ENCODE results near the gene LIPG.

The LIPG gene

DNA sequence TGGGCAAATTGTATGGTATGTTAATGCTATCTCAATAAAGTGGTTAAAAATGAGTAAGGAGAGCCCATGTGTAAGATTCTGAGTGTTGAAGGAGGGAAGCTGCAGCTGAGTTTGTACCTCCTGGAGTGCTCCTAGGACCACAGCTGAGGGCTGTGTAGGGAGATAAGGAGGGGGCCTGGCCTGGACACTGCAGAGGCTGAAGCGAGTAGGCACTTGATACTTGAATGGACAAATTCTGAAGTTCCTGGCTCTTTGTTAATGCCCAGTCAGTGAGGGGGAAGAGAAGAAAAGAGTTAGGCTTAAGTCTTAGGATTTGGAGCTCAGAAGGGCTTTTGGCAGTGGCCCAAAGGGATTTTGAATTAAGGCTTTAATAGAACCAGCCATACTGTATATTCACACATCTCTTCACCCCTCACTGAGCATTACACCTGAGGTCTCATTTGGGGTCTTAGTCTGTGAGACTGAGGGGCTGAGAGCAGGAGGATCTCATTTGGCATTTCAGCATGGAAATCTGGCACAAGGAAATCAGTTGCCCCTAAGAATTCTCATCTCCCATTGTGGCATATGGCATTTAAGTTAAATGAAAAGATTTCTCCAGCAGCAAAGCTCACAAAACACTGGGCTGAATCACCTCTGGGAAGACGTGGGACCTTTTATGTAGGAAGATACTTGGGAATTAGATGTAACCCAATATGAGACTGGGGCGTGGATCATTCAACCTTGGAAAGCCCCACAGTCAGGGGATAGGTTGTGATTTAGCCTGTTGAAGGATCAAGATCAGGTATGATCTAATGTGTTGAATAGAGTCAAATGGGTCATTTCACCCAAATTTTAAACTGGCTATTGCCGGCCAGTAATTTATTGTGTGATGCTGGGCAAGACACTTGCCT is 46.8 kb downstream of the LIPG start:
- FAIRE-seq (no peak), DNase-seq (ENCODE audit: extremely low spot score, insufficient read length, low read depth) (no peak)

DNA sequence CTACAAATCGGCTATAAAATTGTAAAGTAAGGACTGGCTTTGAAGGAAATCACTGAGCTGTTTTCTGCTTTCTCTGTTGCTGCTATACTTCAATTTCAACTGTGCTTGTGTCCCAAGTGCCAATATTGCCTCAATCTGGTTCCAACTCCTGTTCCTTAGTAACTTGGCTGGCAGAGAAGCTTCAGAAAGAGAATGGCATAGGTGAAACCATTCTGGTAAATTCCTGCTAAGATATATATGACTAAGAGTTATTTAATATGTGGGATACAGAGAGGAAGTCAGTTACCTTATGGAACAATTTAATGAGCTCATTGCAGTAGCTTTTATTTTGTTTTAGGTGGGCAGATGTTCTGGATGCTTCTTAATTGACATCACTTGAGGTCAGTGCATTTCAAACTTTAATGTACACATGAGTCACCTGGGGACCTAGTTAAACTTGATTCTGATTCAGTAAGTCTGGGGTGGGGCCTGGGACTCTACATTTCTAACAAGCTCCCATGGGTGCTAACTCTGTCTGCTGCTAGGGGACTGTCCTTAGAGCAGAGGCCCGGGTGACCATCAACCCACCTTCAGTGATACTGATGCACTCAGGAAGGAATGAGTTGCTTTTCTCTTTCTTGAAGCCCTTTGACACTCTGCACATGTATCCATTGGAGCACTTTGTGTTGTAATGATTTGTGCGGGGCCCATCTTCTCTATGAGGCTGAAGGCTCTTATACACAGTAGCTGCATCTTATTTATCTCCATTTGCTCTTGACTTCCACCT is 47.6 kb downstream of the LIPG start:
- DNase-seq (ENCODE audit: extremely low spot score, insufficient read length, low read depth) (no peak), FAIRE-seq (no peak)

DNA sequence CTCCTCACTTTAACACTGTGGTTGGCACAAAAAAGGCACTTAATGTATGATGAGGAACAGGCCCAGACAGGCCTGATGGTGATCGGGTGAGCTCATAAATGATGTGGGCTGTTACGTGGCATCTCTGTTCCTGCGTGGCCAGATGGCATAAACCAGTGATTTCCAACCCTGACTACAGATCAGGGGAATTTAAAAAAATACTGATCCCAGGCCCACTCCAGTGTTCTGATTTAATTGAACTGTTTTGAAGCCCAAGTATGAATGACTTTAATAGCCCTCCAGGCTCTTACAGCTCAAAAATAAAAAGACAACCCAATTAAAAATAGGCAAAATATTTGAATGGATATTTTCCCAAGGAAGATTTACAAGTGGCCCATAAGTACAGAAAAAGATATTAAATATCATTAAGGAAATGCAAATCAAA is 48.2 kb downstream of the LIPG start:
- FAIRE-seq, result no peak
- DNase-seq (ENCODE audit: extremely low spot score, insufficient read length, low read depth), result no peak

DNA sequence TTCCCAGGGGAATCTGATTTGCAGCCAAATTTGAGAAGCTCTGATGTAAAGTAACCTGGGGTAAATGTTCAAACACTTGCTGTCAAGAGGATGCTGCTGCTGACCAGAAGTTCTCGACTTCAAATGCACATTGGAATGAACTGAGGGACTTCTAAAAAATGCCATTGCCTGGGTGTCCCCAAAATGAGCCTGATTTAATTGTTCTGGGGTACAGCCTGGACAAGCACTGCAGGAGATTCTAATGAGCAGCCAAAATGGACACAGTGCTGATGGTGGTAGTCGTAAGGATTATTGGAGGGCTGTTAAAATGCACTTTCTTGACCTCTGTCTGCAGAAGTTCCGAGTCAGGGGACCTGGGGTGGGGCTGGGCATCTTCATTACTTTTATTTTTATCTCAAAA is 49.5 kb downstream of the LIPG start:
- DNase-seq (ENCODE audit: extremely low spot score, insufficient read length, low read depth) (no peak), FAIRE-seq (no peak)

DNA sequence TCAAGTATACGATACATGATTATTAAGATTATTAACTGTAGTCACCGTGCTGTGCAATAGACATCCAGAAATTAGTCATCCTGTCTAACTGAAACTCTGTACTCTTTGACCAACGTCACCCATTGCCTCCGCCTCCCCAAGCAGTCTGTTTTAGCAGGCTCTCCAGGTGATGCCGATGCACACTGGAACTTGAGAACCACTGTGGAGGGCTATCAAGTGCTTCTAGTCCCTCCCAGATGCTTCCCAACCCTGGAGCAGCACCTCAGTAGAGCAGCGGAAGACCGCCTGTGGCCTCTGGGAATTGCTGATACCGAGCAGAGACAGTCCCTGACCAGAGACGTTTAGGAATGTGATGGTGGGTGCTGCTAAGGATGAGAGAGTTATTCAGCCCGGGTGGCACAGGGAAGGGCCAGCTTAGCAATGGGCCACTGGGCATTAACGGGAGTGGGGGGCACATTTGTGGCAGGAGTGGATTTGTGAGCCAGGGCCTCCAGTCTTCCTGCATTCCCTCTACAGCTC is 50.7 kb downstream of the LIPG start:
- FAIRE-seq, result peak; percentile 78

DNA sequence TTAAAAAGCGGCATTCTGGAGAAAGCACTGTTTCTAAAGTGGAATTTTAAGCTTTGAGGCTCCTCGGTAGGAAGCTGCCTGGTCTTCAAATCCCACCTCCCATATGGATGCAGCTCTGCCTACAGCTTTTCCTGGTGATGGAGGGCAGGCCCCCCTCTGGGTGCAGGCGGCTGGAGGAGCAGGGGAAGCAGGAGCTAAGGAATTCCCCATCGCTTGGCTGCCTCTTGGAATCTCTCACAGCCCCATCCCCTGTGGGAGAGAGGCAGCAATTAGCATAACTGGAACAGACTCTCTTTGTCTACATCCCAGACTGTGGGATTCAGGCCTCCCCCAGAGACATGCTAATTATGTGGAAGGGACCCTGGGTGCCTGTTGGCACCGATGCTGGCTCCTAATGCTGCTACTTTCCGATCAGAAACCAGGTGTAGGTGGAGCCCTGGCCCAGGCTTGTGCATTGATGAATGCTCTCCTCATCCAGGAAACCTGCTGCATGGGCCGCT is 51.3 kb downstream of the LIPG start:
- FAIRE-seq (no peak), DNase-seq (ENCODE audit: extremely low spot score, insufficient read length, low read depth) (no peak)

More for the DNA sequence above, 50.7 kb downstream of the LIPG start:
- DNase-seq (ENCODE audit: extremely low spot score, insufficient read length, low read depth), result peak; percentile 11

DNA sequence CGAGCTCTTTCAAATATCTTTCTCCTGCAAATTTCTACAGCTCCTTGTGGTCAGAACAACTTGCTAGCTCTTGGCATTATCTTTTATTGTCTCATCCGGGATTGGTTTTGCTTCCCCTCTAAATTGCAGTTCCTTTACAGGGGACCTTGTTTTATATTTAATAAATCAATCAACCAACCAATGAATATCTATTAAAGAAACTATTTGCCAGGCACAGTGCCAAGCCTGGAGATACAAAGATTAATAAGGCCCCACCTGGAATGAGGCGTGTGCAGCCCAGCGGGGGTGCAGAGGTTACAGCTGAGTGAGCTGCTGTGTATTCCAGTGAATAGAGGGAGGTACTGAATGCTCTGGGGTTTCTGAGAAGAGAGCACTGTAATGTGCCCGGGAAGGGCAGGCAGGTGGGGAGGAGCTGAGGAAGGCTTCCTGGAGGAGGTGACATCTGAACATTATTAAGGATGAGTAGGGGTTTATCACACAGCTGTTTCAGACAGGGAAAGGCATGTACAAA is 51.8 kb downstream of the LIPG start:
- FAIRE-seq, result no peak
- no peak for DNase-seq (ENCODE audit: extremely low spot score, insufficient read length, low read depth)

DNA sequence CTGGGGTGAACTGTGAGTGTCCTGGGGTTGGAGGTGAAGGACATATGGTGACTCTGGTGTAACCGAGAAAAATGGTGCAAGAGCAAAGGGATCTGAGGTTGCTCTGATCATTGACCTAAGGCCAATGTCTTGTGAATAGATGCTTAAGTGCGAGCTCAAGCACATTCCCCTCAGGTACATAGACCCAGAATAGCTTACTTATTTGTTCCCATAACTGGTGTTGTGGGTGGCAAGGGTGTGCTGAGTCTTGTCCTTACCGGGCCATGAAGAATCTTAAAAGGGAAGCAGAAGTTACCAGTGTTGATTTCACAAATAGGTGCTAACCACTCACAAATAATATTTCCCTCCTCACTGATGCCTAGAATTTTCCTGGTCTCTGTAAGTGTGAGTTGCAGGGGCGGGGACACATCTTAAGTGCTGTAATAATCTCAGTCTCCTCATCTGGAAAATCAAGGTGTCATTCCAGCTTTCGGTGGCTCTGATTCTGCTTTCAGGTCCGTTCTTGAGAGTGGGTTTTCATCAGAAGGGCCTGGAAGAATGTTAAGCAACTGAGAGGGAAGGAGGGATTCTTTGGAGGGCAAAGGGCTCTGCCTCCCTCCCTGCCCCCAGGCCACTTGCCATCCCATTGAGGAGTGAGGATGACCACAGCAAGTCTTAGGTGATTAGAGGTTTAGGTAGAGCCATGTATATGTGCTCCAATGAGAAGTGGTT is 54.9 kb downstream of the LIPG start:
- no peak for DNase-seq (ENCODE audit: extremely low spot score, insufficient read length, low read depth)
- FAIRE-seq, result peak; percentile 80

DNA sequence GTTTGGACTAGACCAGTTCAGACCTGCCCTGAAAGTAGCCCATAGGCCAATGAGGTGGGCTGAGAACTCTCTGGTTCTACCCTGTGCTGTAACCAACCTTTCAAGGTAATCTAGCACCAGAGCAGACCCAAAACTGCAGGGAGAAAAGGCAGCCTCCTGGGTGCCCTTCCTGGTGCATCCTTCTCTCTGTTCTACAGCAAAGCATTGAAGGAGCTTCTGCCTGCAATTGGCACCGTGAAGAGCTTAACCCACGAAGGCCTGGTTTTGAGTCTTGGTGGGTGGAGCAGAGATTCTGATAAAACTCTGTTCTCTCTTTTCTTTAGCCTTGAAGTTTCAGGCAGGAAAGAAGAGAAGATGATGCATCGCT is 55.5 kb downstream of the LIPG start:
- FAIRE-seq, result no peak
- no peak for DNase-seq (ENCODE audit: extremely low spot score, insufficient read length, low read depth)

DNA sequence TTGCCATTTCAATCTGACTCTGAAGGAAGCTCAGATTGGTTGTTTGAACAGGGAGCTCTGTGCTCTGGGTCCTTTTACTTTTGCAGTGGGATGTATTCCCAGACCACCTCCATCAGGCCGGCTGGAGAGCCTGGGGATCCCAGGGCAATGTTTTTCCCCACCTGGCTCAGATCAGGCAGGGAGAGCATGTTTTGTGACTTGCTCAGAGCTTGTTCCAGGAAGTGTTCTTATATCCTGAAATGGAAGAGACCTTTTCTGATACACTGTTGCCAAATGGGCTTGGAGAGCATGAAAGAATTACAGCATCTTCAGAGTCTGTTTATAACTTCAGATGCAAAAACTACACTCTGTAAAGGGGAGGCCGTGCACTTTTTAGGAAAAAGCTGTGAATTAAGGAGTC is 56.0 kb downstream of the LIPG start:
- DNase-seq (ENCODE audit: extremely low spot score, insufficient read length, low read depth), result no peak

DNA sequence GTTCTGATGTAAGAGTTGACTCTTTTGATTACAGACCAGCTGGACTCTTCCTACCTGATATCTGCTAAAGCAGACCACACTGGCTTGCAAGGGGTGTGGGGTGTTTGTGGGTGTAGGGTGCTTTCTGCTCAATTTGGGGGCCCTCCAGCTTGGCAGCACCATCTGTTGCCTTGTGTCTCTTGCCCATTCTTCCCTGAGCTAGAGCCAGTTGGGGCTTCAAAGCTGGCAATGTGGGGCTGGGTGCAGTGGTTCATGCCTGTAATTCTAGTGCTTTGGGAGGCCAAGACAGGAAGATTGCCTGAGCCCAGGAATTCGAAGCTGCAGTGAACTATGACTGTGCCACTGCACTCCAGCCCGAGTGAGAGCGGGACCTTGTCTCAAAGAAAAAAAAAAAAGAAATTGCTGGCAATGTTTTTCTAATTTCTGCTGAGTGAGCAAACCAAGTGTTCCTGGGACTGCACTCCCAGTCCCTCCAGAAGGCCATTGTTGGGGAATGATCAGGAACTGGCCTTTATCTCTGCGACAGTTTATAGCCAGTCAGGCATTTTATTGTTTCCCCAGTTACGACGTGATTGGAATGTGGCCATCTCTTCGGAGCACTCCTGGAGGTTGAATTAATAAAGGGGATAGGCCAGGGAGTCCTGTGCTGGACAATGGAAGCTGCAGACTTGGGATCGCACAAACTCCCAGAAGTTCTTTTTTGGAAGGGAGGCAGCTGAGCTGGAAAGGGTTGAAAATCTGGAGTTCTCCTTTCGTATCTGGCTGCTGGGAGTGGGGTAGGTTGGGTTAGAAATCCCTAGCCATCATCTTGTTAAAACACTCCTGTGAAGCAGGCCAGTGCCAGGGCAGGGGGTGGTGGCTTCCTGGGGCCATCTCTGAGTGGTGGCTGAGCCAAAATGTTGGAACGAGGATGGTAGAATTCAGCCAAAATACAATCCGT is 57.2 kb downstream of the LIPG start:
- DNase-seq (ENCODE audit: extremely low spot score, insufficient read length, low read depth), result no peak
- no peak for FAIRE-seq

More for the DNA sequence above, 56.0 kb downstream of the LIPG start:
- FAIRE-seq, result no peak

DNA sequence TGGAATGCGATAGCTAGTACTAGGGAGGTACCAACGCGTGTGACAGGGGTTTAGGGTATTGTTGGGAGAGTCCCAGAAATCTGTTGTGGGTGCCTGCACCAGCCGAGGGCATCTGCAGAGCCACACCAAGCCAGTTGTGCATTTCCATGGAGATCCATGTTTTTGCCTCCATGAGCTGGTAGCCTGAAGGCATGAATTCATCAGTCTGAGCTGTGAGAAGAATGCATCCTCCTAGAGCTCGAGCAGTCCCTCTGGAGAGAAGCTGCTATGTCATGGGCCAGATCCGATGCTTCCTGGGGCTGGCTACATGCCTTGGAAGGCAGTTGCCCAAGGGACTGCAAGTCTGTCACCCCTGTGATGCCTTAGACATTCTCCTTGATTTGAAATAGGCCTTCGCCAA is 57.9 kb downstream of the LIPG start:
- FAIRE-seq (no peak), DNase-seq (ENCODE audit: extremely low spot score, insufficient read length, low read depth) (no peak)

DNA sequence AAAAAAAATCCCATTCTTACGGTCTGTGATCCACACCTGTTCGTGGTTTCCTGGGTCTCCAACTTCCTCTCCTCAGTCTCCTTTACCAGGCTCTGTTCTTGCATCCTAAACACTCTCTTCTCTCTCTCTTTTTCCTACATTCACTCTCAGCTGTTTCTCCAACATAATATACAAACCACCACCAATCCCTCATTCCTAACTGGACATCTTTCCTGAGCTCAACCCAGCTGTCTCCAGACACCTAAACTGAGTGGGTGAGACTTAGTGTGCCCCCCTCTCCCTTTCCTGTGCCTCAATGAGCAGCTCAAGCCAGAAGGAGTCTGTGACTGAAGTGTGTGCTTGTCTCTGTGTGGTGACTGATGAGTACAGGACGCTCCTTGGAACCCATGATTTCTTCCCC is 59.4 kb downstream of the LIPG start:
- FAIRE-seq (no peak), DNase-seq (ENCODE audit: extremely low spot score, insufficient read length, low read depth) (no peak)

DNA sequence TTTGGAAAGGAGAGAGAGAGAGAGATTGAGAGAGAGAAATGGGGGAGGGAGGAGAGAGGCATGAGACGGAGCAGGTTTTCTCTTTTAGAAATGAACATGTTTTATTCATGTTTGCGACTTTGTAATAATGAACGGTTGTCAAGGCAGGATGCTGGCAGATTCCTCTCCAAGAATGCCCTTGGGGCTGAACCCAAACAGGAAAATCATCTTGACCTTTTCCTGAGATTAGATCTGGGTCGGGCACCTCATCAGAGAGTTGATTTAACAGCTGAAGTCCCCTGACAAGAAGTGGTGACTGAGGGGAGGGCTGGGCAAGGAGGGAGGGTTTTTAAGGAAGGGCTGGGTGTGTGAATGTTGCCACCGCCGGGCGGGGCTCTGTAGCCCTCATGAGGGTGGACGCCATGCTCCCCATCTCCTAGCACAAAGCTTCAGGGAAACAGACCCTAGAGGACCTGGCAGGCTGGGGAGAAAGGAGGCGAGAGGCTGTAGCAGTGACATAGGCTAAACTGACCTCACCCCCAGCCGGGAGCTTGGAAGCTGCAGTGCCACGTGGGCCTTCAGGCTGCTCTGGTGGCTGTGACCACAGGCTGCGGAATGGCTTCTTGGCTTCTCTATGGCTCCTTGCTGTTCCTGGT is 60.0 kb downstream of the LIPG start:
- DNase-seq (ENCODE audit: extremely low spot score, insufficient read length, low read depth), result no peak
- FAIRE-seq, result no peak

DNA sequence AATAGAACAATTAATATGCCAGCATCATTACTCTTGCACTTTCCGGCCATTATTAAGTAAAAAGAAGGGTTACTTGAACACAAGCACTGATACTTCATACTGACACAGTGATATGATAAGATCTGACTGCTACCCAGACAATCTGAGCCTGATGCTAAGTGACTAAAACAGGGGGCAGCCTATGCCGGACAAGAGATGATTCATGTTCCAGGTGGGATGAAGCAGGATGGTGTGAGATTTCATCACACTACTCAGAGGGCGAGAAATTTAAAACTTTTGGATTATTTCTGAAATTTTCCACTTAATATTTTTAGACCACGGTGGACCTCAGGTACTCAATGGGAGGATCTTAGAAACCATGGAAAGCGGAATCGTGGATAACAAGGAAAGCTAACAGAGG is 61.7 kb downstream of the LIPG start:
- no peak for FAIRE-seq
- no peak for DNase-seq (ENCODE audit: extremely low spot score, insufficient read length, low read depth)

DNA sequence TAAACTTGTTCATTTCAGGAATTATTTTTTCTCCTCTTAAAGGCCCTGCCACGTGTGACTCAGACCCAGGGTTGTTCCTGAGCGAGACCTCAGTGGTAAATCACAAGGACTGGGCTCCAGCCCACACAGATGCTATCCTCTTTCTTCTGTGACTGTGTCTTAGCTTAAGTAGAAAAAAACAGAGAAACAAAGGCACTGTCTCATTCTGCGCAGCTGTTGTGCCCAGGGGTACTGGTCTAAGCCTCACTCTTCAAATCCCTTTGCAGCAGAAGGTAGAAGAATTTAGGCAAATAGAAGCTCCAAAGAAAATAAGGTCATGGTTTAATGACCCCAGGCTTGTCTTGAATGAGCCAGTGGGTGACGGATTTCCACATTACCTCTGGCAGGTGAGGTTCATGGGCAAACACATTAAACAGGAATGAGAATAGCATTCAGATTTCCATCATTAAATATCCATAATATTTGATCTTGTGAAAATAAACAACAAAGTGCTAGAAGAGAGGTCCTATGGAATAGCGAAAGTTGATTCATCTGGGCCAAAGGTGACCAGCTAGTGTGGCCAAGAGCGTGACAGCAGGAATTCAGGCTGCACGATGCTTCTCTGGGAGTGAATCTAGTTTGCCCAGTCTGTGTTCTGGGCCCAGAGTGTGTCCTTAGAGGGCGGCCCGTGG is 63.3 kb downstream of the LIPG start:
- no peak for DNase-seq (ENCODE audit: extremely low spot score, insufficient read length, low read depth)
- FAIRE-seq, result no peak

DNA sequence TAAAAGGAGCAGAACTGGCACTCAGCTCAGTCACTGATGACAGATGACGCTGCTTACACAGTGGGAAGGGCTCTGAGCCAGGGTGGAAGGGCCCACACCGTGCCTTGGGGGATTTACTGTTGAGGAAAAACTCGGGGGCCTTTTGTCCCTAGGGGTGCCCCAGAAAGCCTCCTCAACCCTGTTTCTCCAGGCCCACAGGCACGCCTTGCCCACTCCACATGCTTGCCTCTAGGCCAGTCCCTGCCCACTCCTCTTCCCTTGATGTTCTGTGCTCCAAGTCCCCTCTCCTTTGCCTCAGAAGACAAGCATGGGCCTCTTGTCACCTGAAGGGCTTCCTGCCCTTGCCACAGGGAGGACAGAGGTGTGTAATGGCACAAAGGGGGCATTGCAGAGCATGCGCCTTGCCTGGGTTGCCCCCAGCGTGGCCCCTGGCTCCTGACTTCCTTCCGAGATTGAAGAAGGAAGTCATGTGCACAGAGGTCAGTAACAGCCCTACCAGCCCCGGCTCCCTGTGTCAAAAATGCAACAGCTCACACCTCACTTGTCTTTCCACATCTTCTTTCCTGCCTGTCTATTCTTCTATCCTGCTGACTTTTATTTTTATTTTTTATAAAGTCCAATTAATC is 65.1 kb downstream of the LIPG start:
- FAIRE-seq, result no peak
- DNase-seq (ENCODE audit: extremely low spot score, insufficient read length, low read depth), result no peak

DNA sequence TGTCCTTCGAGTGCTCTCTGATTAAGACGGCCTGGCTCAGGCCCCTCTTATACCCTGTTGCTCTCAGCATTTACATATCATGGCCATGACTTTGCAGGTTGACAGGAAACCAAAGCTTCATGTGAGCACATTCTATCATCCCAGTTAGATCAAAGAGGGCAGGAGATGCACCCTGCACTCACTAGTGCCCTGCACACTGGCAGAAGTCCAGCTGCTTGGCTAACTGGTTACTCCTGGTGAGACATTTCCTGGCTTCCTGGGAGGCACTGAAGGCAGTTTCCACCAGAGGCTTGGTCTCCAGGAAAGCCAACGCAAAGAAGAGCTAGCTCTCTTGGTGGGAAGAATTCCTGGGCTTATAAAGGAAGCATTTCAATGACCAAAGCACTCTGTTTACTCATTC is 66.3 kb downstream of the LIPG start:
- FAIRE-seq (no peak), DNase-seq (ENCODE audit: extremely low spot score, insufficient read length, low read depth) (no peak)
